HG03135 (cell line): ENCODE data around the gene LETMD1.

Source experiments
- ATAC-seq: cut with Tn5 transposase; IDR thresholded peaks from one replicate; pipeline ENCODE4 v1.9.1; 2021; ENCODE audit warnings: mild to moderate bottlenecking, moderate library complexity; ENCODE audit not compliant: unreplicated experiment

LETMD1 gene

DNA sequence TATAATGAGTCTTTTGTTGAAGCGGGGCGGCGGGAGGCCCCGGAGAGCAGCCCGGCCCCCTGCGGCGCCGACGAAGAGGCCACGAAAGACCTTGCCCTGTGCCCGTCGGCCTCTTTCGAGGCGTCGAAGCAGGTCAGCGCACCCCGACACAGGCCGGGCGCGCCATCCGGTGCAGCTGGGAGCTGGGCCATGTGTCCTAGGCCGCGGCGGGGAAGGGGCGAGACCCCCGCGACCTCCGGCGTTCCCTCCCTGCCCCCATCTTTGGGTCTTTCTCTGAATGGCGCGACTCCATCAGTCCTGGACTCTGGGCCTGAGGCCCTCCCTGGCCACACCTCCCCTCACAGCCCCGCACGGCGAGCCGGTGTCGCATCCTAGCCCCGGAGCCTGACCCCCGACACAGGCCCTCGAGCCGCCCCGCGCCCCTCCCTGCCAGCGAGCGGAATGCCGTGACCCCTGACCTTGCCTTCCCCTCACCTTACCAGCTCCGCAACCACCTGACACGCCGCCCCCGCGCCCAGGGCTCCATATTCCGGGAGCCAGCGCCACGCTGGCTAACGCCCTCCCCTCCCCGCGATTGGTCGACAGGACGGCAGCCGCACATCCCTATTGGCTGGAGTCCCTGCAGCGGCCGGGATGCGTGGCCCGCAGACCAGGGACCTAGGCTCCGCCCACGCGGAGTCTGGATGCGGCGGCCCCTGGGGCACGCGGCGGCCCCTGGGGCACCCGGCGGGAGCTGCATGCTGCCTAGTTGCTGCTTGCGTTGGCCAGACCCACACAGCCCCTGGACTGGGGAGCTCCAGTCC is 22.1 kb upstream of the LETMD1 start, which contains the start of gene SLC11A2:
Gene SLC11A2 (minus strand): TSS at position 549 of the 803 bp plus-strand sequence. CDS start 15,656 bp downstream, outside the sequence.
- peak; percentile 91 for ATAC-seq

DNA sequence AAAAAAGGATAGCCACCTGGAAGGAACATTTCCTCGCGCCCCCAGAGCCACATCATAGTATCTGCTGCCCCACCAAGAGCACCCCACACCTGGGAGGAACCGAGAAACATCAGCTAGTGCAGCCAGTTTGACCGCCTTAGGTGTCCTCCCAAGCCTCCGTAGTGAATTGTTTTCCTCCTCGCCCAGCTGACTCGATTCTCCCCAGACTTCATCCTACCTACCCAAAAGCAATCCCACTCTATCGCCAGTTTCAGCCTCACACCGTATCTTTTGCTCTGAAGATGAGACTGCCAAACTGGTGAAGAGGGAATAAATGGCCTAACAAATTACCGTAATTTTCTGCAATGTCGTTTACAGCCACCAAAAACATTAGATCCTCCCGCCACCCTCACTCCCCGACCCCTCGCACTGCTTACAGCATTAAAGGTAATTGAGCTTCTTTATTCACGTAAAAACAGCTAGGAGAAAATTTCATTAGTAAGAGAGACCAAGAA is 20.7 kb upstream of the LETMD1 start:
- no peak for ATAC-seq

DNA sequence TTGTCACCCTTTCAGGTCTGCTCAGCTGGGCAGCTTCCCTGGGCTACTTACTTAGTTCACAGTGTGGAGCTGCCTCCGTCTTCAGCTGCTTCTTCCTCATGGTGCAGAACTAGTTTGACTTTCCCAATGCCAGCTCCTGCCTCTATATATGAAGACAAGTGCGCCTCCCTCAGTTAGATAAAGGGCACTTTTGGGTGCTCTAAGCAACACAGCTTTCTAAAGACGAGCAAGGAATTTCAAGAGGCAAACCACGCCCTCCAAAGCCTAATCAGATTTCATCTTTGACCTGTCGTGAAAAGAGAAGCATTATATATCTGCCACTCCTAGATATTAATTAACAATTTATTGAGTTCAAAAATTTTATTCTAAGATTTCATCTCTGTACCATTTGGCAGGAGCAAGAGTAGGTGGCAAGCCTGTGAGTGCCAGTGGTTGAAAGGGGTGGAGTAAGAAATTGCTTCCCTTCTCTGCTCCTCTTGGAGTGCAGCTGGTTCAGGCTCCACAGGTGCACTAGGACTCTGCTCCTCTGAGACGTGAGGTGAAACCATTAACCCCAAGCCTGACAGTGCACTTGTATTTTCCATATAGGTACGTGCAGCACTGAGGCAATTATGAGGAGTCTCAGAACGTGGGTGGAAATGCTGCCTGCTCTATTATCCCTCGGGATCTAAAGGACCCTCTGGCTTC is 19.9 kb upstream of the LETMD1 start:
- ATAC-seq = no peak

GRCh38 chr12:51028813-51029150 is 19.3 kb upstream of the LETMD1 start:
- no peak for ATAC-seq

DNA sequence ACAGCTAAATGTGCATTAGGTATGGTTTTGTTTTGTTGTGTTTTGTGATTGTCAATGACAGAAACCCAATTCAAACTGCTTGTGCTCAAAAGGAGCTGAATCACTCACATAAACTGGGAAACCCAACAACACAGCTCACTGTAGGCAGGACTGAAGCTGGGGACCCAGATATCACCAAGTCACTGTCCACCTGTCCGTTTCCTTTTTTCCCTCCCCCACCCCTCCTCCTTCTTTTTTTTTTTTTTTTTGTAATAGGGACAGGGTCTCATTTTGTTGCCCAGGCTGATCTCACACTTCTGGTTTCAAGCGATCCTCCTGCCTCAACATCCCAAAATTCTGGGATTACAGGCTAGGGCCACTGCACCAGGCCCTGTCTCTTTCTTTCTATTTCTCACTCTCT is 15.1 kb upstream of the LETMD1 start:
- no peak for ATAC-seq

- no peak for ATAC-seq
These were observed 14.6 kb upstream of the LETMD1 start for GRCh38 chr12:51033457-51034089.

DNA sequence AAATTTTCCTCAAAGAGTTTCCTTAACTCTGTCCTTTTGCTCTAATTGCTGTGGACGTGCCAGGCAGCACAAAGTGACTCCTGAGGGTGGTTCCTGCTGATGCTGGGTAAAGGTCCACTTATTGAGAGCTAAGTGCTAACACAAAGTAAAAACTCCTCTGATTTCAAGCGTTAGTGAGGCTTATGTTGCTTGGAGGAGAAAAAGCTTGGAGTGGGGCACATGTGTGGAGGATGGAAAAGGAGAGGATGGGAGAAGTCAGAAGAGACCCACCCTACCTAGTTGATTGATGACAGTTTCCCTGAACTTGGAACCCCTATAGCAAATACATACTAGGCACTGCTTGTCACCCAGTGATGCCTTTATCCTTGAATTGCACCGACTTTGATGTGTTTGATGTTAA is 11.8 kb upstream of the LETMD1 start:
- no peak for ATAC-seq

DNA sequence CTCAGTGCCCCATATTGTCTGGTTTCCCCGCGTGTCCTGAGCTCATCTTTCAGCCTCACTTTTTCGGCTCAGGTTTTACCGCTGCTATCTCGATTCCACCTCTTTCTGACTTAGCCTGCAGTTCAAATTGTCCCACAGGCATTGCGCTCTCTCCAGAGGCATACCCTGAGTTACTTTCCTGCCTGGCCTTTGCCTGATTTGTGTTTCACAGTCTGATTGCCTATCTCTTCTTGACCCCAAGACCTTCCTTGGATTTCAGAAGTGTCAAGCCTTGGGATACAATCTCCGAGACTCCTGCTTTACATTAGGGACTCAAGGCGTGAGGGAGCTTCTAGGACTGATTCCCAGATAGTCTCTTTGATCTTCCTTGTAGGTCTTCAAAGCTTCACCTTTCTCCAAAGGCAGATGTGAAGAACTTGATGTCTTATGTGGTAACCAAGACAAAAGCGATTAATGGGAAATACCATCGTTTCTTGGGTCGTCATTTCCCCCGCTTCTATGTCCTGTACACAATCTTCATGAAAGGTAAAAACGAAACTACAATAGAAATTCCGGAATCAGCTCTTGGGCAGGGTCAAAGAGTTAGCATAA is 629 bp downstream of the LETMD1 start:
- no peak for ATAC-seq

- no peak for ATAC-seq
These were observed 1.4 kb downstream of the LETMD1 start for GRCh38 chr12:51049525-51049924.

GRCh38 chr12:51051787-51052186 is 3.7 kb downstream of the LETMD1 start:
- ATAC-seq = no peak

- no peak for ATAC-seq
These were observed 6.9 kb downstream of the LETMD1 start for GRCh38 chr12:51055060-51055459.

- no peak for ATAC-seq
These were observed 8.1 kb downstream of the LETMD1 start for GRCh38 chr12:51056242-51056641.

DNA sequence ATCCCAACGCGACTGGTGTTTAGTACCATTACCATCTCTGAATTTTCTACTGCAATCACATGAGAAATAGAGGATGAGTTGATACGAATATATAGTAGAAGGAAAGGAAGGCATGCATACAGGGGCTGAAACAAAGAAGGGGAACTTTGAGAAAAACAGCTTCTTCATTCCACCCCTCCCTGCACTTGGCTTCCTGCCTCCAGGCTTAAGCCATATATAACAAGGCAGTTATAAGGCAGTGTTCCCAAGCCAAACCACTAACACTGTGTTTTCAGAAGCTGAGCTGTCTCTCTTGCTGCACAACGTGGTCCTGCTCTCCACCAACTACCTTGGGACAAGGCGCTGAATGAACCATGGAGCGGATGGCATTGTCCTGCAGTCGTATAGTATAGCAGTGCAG is 11.0 kb downstream of the LETMD1 start:
- ATAC-seq = no peak

DNA sequence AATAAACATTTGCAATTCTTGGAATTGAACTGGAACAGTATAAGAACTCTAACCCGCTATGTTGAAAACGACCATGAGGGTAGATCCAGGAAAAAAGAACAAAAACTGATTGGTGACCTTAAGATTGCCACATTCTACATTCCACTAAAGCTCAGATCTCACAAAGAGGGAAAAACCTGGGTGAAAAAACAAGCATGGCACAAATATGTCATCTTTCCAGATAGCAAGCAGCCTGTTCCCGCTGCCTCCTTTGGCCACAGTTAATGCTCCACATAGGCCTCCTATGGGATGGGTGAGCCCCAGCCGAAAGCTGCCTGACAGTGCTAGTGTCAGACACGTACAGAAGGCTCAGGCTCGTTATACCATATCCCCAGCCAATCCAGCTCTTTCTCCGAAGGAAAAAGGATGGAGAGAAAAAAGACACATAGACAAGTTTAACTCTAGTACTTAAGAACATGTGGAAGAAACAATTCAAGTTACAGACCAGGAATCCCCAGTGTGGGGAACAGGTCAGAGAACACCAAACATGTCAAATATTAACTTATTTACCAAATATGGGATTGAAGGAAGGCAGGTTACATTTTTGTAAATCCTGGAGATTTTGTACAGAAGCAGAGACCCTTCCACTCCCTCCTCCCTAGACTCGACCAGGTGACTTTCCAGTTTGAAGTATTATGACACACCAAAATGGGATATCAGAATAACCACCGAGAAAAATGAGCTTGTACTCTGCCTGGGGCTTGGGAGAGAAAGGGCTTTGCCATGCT is 14.7 kb downstream of the LETMD1 start:
- no peak for ATAC-seq

DNA sequence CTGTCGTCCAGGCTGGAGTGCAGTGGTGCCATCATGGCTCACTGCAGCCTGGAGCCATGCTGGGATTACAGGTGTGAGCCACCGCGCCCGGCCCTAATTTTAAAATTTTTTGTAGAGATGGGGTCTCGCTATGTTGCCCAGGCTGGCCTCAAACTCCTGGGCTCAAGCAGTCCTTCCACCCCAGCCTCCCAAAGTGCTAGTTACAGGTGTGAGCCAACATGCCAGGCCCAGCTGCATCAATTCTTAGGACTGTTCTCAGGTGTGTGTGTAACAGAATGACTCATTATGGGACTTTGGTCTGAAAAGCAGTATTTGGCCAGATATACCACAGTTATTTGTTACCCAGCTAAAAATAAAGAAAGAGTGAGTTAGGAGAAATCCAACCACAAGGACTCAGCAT is 17.4 kb downstream of the LETMD1 start:
- no peak for ATAC-seq

- no peak for ATAC-seq
These were observed 19.1 kb downstream of the LETMD1 start for GRCh38 chr12:51067229-51067628.

- no peak for ATAC-seq
These were observed 19.6 kb downstream of the LETMD1 start for GRCh38 chr12:51067771-51068170.

DNA sequence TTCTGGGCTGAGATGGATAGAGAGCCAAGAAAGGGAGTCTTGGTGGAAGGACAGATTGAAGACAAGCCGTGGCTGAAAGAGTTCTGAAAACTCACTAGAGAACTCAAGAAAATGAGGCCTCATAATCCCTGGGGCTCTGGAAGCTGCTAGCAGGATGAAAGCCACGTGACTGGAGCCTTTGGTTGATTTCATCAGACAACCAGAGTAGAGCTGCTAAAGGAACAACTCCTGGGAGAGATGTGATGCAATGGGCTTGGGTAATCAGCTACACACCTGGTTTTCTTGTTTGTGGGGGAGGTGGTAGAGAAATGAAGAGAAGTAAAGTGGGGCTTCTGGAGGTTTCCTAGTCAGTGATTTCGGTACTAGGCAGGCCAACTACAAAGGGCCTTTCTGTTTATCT is 21.9 kb downstream of the LETMD1 start:
- ATAC-seq = no peak

DNA sequence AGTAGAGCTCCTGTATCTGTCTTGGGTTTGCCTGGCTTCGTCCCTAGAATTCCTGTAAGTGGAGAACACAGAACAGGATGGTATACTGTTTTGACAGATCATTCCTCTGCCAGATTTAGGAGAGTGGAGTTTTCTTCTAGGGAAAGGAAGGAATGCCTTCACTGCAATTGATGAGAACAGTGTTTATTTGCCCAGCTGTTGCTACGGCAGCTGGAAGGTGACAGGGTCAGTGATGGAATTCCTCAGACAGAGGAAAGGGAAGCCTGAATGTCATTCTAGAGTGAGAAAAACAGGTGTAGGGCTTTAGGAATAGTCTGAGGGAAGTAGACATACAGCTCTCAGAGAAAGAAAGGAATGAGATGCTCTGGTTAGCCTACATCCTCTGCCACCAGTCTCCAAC is 23.5 kb downstream of the LETMD1 start:
- ATAC-seq = no peak

DNA sequence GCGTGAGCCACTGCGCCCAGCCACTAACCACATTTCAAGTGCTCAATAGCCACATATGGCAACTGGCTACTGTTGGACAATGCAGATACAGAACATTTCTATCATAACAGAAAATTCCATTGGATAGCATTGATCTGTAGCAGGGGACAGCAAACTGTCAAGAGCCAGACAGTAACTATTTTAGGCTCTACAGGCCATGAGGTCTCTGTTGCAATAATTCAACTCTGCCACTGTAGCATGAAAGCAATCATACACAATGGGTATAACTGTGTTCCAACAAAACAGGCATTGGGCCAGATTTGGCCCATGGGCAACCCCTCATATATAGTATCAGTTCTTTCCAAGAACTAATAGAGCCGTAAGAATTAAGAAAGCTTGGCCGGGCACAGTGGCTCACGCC is 27.3 kb downstream of the LETMD1 start:
- ATAC-seq = no peak
